ENCODE data around the gene RFTN1. TPM values are rescaled to one million over a fixed set of nuclear protein-coding genes. Genes with fewer than 3 reads are reported as not detected.
A peak's percentile ranks its signal among the peaks of the same experiment; 100 is the strongest.

Gene RFTN1
- total RNA-seq, 2 experiments from 2014 or later = 101 to 113 TPM

DNA sequence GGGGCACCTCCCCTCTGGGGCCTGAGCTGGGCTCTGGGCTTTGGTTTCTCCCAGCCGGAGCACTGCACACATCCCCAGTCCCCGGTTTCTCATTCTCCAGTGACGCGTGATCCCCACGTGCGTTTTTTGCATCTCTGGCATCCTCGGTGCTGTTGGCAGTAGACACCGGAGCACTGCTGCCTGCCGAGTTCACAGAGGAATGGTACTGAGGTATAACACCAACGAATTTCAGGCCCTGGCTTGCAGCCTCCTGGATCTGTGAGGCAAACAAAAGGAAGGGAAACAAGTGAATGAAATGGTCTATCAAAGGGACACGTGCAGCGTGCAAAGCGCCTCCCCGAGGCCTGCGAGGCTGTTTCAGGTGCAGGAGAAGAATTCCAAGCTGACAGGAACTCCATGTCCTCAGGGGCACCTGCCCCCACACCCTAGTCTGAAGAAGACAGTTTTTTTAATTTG is 135.6 kb downstream of the RFTN1 start:
- peak overlapping the region; percentile 25 for H3K4me3 Mint-ChIP-seq

DNA sequence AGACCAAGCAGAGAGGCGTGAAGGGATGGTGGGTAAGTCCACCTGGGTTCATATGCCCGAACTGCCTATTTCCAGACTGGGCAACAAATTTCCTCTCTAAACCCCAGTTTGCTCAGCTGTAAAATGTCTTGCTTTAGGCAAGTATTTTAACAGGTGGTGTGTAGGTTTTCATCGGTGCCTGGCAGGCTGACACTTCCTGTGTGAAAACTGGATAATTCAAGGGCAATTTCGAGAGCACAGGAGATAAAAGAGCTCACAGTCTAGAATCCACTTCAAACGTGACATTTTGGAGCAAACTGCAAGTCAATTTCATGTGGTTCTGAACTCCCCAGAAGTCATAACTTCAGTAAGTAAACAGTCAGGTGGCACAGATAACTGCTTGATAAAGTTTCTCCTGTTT is 136.3 kb downstream of the RFTN1 start:
- ATAC-seq (peak; percentile 51), DNase-seq (peak; percentile 43)
- ChIA-PET POLR2A (interaction anchor here (0.7 kb wide), 1 partner anchor 15 kb away, joined by 3 read pairs; no protein-coding TSS in a partner anchor), CTCF (no interaction called here)
- H3K4me1 Mint-ChIP-seq = peaks cover 95% of the 10 kb centered on the region
- peaks cover 82% of the 10 kb centered on the region for H3K36me3 Mint-ChIP-seq (ENCODE audit: low read depth)
- H3K27me3 Mint-ChIP-seq = no peaks in the 10 kb centered on the region
- peak overlapping the region; percentile 89 for H3K27ac Mint-ChIP-seq
- H3K9me3 Mint-ChIP-seq (ENCODE audit: low read depth) = peaks cover 8% of the 10 kb centered on the region
- peak overlapping the region; percentile 5 for H3K4me3 Mint-ChIP-seq
- intact Hi-C loops (cut with DNase I, micrococcal nuclease) = loop anchor here (5.0 kb wide), 4 partner anchors 80 to 580 kb away; partner anchors contain the start of genes ANKRD28 (in 1 of the 2) and RFTN1 (in 1 of the 2)

More for the DNA sequence above, 135.6 kb downstream of the RFTN1 start:
- ChIA-PET POLR2A (interaction anchor here (0.7 kb wide), 1 partner anchor 16 kb away, joined by 3 read pairs; no protein-coding TSS in a partner anchor), CTCF (no interaction called here)
- Mint-ChIP-seq H3K4me1 (peaks cover 95% of the 10 kb centered on the region), H3K9me3 (ENCODE audit: low read depth) (peaks cover 8% of the 10 kb centered on the region), H3K27ac (peak overlapping the region; percentile 89), H3K36me3 (ENCODE audit: low read depth) (peaks cover 83% of the 10 kb centered on the region), H3K27me3 (no peaks in the 10 kb centered on the region)
- ATAC-seq (no peak), DNase-seq (peak; percentile 29)
- intact Hi-C loops (cut with DNase I, micrococcal nuclease) = loop anchor here (2.0 to 5.0 kb wide), 7 partner anchors 39 to 581 kb away; partner anchors contain the start of genes RFTN1 (in 2 of the 2) and ANKRD28 (in 1 of the 2)

GRCh38 chr3:16375891-16376290 is 137.6 kb downstream of the RFTN1 start:
- intact Hi-C loops (cut with DNase I, micrococcal nuclease) = loop anchor here (5.0 kb wide), 4 partner anchors 79 to 579 kb away; partner anchors contain the start of genes ANKRD28 (in 1 of the 2) and RFTN1 (in 1 of the 2)
- CTCF ChIA-PET = interaction anchor here (1.0 kb wide), 1 partner anchor 13 kb away, joined by 3 read pairs; no protein-coding TSS in a partner anchor

DNA sequence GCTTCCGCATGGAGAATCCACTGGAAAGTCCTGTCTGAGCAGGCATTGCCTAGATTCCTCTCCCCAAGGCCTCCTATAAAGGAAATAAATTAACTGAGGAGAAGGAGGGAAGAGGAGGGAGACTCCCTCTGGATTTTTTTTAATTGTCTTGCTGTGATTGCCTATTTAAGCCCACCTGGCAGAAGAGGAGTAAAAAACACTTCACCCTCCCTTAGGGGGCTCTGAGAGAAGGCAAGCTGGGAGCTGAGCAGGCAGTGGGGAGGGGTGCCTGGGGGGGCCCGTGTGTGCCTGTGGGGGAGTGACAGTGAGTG is 138.6 kb downstream of the RFTN1 start:
- ATAC-seq (no peak), DNase-seq (no peak)
- POLR2A ChIA-PET = no interaction called here
- Mint-ChIP-seq H3K36me3 (ENCODE audit: low read depth) (peaks cover 81% of the 10 kb centered on the region), H3K27ac (peak overlapping the region; percentile 87), H3K9me3 (ENCODE audit: low read depth) (peaks cover 8% of the 10 kb centered on the region), H3K4me3 (peak overlapping the region; percentile 53), H3K27me3 (no peaks in the 10 kb centered on the region), H3K4me1 (peaks cover 99% of the 10 kb centered on the region)
- CTCF ChIA-PET = no interaction called here
- intact Hi-C loops (cut with DNase I, micrococcal nuclease) = loop anchor here (5.0 kb wide), 4 partner anchors 78 to 578 kb away; partner anchors contain the start of genes ANKRD28 (in 1 of the 2) and RFTN1 (in 1 of the 2)

More at GRCh38 chr3:16375891-16376290, 137.6 kb downstream of the RFTN1 start:
- H3K27ac Mint-ChIP-seq = peak overlapping the region; percentile 66
- no peaks in the 10 kb centered on the region for H3K27me3 Mint-ChIP-seq
- no peak for ATAC-seq
- H3K9me3 Mint-ChIP-seq (ENCODE audit: low read depth) = peaks cover 8% of the 10 kb centered on the region
- no peak for DNase-seq
- peaks cover 80% of the 10 kb centered on the region for H3K36me3 Mint-ChIP-seq (ENCODE audit: low read depth)
- peaks cover 99% of the 10 kb centered on the region for H3K4me1 Mint-ChIP-seq
- H3K4me3 Mint-ChIP-seq = no peak overlapping the region
- POLR2A ChIA-PET = no interaction called here

GRCh38 chr3:16374047-16374934 is 139.2 kb downstream of the RFTN1 start:
- Mint-ChIP-seq H3K36me3 (ENCODE audit: low read depth) (peaks cover 84% of the 10 kb centered on the region), H3K27me3 (no peaks in the 10 kb centered on the region), H3K4me3 (peak overlapping the region; percentile 53), H3K9me3 (ENCODE audit: low read depth) (peaks cover 8% of the 10 kb centered on the region), H3K27ac (peak overlapping the region; percentile 87), H3K4me1 (peaks cover 99% of the 10 kb centered on the region)
- ChIA-PET POLR2A (no interaction called here), CTCF (no interaction called here)
- intact Hi-C loops (cut with DNase I, micrococcal nuclease) = no loop called here
- DNase-seq (peak; percentile 55), ATAC-seq (peak; percentile 20)

GRCh38 chr3:16373341-16373946 is 140.1 kb downstream of the RFTN1 start:
- Mint-ChIP-seq H3K36me3 (ENCODE audit: low read depth) (peaks cover 81% of the 10 kb centered on the region), H3K27ac (peak overlapping the region; percentile 63), H3K9me3 (ENCODE audit: low read depth) (peaks cover 5% of the 10 kb centered on the region), H3K4me1 (peaks cover 94% of the 10 kb centered on the region), H3K27me3 (no peaks in the 10 kb centered on the region), H3K4me3 (no peak overlapping the region)
- intact Hi-C loops (cut with DNase I, micrococcal nuclease) = no loop called here
- ChIA-PET CTCF (no interaction called here), POLR2A (no interaction called here)
- no peak for DNase-seq
- no peak for ATAC-seq

DNA sequence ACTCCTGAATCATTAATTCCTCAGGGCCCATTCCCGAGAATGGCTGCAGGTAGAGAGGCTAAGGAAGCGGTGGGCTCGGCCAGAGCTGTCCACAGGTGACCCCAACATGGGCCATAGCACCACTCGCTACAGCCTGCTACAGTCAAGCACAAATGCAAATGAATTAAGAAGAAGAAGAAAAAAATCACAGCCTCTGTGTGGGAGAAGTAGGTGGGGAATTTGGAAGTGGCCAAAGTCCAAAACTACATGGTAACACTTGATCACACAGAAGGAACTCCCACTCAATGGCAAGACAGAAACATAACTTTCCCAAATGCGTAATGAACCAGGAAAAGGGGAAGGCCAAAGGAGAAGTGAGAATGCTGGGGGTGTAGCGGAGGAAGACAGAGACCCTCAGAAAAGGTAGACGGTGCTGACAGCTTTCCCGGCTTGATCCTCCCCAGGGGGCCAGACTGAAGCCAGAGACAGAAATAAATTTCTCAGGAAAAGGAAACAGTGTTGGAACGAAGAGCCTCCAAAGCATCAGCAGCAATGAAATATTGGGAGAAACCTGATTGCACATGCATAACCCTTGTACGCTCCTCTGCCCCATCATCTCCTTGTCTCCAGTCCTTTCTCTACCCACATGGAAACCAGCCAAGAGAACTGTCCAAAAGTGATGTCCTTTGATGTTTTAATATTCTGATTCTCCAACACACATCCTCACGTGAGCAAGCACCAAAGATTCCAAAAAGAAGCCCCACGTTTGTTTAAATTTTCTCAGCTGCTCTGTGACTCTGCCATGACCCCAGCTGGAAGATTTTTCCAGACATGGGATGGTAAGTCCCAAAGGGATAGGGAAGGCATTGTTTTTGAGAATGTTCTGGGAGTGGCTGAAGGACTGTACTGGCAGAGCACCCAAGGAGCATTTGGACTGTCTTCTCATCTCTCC is 140.9 kb downstream of the RFTN1 start:
- CTCF ChIA-PET = interaction anchor here (1.2 kb wide), 1 partner anchor 45 kb away, joined by 3 read pairs; no protein-coding TSS in a partner anchor
- DNase-seq (no peak), ATAC-seq (no peak)
- Mint-ChIP-seq H3K27ac (peak overlapping the region; percentile 66), H3K4me1 (peaks cover 86% of the 10 kb centered on the region), H3K27me3 (no peaks in the 10 kb centered on the region), H3K4me3 (no peak overlapping the region), H3K9me3 (ENCODE audit: low read depth) (no peaks in the 10 kb centered on the region), H3K36me3 (ENCODE audit: low read depth) (peaks cover 77% of the 10 kb centered on the region)
- POLR2A ChIA-PET = no interaction called here
- intact Hi-C loops (cut with DNase I, micrococcal nuclease) = no loop called here

- peak; percentile 48 for ATAC-seq
- peak overlapping the region; percentile 66 for H3K27ac Mint-ChIP-seq
- H3K4me1 Mint-ChIP-seq = peaks cover 74% of the 10 kb centered on the region
- H3K4me3 Mint-ChIP-seq = no peak overlapping the region
- peak; percentile 66 for DNase-seq
- POLR2A ChIA-PET = no interaction called here
- no peaks in the 10 kb centered on the region for H3K9me3 Mint-ChIP-seq (ENCODE audit: low read depth)
- intact Hi-C loops (cut with DNase I, micrococcal nuclease) = no loop called here
- H3K36me3 Mint-ChIP-seq (ENCODE audit: low read depth) = peaks cover 70% of the 10 kb centered on the region
- CTCF ChIA-PET = interaction anchor here (0.9 to 1.4 kb wide), 3 partner anchors 8 to 43 kb away, joined by 3 to 5 read pairs (median 4); no protein-coding TSS in a partner anchor
- H3K27me3 Mint-ChIP-seq = no peaks in the 10 kb centered on the region
These were observed 142.4 kb downstream of the RFTN1 start for GRCh38 chr3:16370872-16371740.

DNA sequence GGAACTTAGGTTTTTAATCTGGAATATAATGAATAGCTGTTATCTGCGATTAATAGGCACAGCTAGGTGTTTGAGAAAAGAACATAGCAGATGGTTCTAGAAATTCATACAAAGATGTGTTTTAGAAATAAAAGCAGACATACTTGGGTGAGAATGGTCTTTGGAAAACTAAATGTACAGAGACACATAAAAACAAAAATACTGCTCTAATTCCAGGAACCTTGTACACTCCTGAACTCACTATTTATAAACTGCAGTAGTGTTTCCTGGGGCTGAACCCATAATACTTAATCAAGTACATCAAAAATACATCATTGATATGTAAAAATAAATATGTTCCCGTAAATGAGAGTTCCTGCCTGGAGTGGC is 143.0 kb downstream of the RFTN1 start:
- Mint-ChIP-seq H3K4me1 (peaks cover 70% of the 10 kb centered on the region), H3K27ac (peak overlapping the region; percentile 76), H3K4me3 (no peak overlapping the region), H3K27me3 (no peaks in the 10 kb centered on the region), H3K36me3 (ENCODE audit: low read depth) (peaks cover 64% of the 10 kb centered on the region), H3K9me3 (ENCODE audit: low read depth) (no peaks in the 10 kb centered on the region)
- intact Hi-C loops (cut with DNase I, micrococcal nuclease) = no loop called here
- DNase-seq = no peak
- ChIA-PET CTCF (interaction anchor here (0.9 to 1.4 kb wide), 2 partner anchors 8 to 14 kb away, joined by 4 to 5 read pairs; no protein-coding TSS in a partner anchor), POLR2A (no interaction called here)
- ATAC-seq = no peak

DNA sequence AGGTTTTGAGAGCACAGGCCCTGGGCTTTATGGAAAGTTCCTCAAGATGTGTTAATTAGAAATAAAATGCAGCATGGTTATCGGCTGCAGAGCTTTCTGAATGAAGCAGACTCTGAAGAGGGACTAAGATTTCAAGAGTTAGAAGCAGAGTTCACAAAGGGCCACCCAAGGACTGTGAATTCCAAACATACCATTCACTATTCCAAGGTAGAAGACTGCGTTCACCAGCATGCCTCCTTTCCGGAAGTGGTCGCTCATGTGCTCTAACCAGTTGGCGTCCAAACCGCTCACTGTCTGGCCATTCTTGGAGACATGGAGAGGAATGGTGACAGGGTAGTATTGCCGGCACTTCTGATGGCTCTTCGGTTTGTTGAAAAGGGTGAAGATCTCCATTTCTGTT is 143.6 kb downstream of the RFTN1 start:
- Mint-ChIP-seq H3K27ac (peak overlapping the region; percentile 76), H3K4me3 (no peak overlapping the region), H3K4me1 (peaks cover 64% of the 10 kb centered on the region), H3K27me3 (no peaks in the 10 kb centered on the region), H3K36me3 (ENCODE audit: low read depth) (peaks cover 58% of the 10 kb centered on the region), H3K9me3 (ENCODE audit: low read depth) (no peaks in the 10 kb centered on the region)
- ATAC-seq (peak; percentile 32), DNase-seq (no peak)
- intact Hi-C loops (cut with DNase I, micrococcal nuclease) = no loop called here
- ChIA-PET CTCF (interaction anchor here (1.3 to 1.4 kb wide), 3 partner anchors 10 to 79 kb away, joined by 5 read pairs; no protein-coding TSS in a partner anchor), POLR2A (no interaction called here)

All from activated CD4-positive, alpha-beta T cell treated with anti-CD3 and anti-CD28 coated beads for 36 hours (primary cell).